DND-41 (cell line): Measurements from ENCODE around the gene TRIM14.

Experiments used
- CTCF ChIP-seq: IDR thresholded peaks from 2 replicates; pipeline ENCODE4 v1.5.1; 2012; ENCODE audit warnings: borderline replicate concordance, low read length, moderate library complexity, mild to moderate bottlenecking; ENCODE audit not compliant: poor library complexity, severe bottlenecking; ENCODE audit errors: extremely low read depth
- EZH2 ChIP-seq: IDR thresholded peaks from 3 replicates; pipeline ENCODE4 v1.6.1; 2012; ENCODE audit warnings: borderline replicate concordance, low read depth, mild to moderate bottlenecking, moderate library complexity, low read length, inconsistent platforms; ENCODE audit not compliant: severe bottlenecking

DNA sequence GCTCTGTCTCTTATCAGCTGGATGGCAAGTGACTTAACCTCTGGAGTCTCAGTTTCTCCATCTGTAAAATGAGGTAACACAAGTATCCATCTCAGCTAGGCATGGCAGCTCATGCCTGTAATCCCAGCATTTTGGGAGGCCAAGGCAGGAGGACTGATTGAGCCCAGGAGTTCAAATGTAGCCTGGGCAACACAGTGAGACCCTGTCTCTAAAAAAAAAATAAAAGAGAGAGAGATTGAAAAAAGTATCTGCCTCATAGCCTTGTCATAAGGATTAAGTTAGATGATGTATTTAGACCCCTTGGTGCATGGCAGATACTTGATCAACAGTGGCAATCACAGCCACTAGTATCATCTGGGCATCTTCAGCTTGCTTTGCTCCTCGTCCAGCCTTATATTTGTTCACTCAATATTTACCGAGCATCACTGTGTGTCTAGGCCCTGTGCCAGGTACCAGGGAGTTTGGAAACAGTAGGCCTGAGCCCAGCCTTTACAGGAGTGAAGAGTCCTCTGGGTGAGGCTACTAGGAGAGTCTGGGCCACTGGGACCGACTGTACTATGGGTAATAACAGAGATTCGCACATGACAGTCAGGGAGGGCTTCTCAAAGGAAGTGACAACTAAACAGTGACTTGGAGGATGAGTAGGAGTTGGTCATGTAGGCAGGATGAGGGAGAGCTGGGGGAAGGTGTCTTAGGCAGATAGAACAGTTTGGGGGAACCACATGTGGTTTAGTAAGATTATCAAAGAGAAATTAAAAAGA is 39.2 kb upstream of the TRIM14 start:
- TF ChIP-seq CTCF (no peak), EZH2 (no peak)
